BJ (cell line): ENCODE results near the gene ETDB. TPM values are rescaled to one million over a fixed set of nuclear protein-coding genes. Genes with fewer than 3 reads are reported as not detected.
A peak's percentile ranks its signal among the peaks of the same experiment; 100 is the strongest.

Source experiments
- CTCF ChIA-PET: fragments of 350-600 bp; formaldehyde crosslinking; extraction: SDS; loops from one replicate; lab custom pipeline; 2021; ENCODE audit warnings: antibody characterized with exemption, inconsistent platforms; lab: Yijun Ruan, JAX
- POLR2A ChIA-PET: fragments of 300-600 bp; sonication (Branson Sonifier 250); formaldehyde crosslinking; extraction: SDS; loops from one replicate; lab custom pipeline; 2021; ENCODE audit warnings: antibody characterized with exemption; lab: Charles Lee
- DNase-seq: peaks from one replicate; pipeline ENCODE4 v3.0.0-alpha.2; 2011; ENCODE audit warnings: low read depth
- H3K27me3 ChIP-seq: 2 replicates; pipeline ENCODE4 v1.6.0; 2011; ENCODE audit warnings: low read length; ENCODE audit not compliant: control insufficient read depth, insufficient read depth
- H3K36me3 ChIP-seq: 2 replicates; pipeline ENCODE4 v1.5.1; 2011; ENCODE audit warnings: low read length; ENCODE audit not compliant: control insufficient read depth, insufficient read depth
- H3K4me3 ChIP-seq: 2 replicates; pipeline ENCODE4 v1.5.1; 2011; ENCODE audit warnings: low read depth, mild to moderate bottlenecking, control low read depth, low read length
- polyA plus RNA-seq: library from polyadenylated mRNA; depleted of rRNA; stranded (reverse); fragments of >200 nt; gene quantifications from 2 replicates; pipeline ENCODE4 v1.2.3, GENCODE V29; 2011; rRNA removed
- TF ChIP-seq, protein P1 (sequence below): IDR thresholded peaks from 2 replicates; pipeline ENCODE4 v1.5.1; 2011; ENCODE audit warnings: low read depth, mild to moderate bottlenecking, control low read depth, inconsistent platforms, low read length, moderate library complexity; ENCODE audit not compliant: insufficient read depth

Gene ETDB
- polyA plus RNA-seq, 1 experiment = not detected

DNA sequence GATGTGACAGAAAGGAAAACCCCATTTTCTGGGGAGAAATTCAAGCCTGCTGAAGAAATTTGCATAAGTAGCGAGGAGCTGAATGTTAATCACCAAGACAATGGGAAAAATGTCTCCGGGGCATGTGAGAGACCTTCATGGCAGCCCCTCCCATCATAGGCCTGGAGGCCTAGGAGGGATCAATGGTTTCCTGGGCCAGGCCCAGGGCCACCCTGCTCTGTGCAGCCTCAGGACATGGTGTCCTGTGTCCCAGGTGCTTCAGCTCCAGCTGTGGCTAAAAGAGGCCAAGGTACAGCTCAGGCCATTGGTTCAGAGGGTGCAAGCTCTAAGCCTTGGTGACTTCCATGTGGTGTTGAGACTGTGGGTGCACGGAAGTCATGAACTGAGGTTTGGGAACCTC, 31.2 kb downstream of the ETDB start:
- Histone ChIP-seq H3K4me3 (no peak overlapping the region), H3K27me3 (no peaks in the 10 kb centered on the region), H3K36me3 (no peaks in the 10 kb centered on the region)
- no peak for DNase-seq
- TF ChIP-seq, protein P1, sequence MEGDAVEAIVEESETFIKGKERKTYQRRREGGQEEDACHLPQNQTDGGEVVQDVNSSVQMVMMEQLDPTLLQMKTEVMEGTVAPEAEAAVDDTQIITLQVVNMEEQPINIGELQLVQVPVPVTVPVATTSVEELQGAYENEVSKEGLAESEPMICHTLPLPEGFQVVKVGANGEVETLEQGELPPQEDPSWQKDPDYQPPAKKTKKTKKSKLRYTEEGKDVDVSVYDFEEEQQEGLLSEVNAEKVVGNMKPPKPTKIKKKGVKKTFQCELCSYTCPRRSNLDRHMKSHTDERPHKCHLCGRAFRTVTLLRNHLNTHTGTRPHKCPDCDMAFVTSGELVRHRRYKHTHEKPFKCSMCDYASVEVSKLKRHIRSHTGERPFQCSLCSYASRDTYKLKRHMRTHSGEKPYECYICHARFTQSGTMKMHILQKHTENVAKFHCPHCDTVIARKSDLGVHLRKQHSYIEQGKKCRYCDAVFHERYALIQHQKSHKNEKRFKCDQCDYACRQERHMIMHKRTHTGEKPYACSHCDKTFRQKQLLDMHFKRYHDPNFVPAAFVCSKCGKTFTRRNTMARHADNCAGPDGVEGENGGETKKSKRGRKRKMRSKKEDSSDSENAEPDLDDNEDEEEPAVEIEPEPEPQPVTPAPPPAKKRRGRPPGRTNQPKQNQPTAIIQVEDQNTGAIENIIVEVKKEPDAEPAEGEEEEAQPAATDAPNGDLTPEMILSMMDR = no peak
- ChIA-PET POLR2A (no interaction called here), CTCF (no interaction called here)

DNA sequence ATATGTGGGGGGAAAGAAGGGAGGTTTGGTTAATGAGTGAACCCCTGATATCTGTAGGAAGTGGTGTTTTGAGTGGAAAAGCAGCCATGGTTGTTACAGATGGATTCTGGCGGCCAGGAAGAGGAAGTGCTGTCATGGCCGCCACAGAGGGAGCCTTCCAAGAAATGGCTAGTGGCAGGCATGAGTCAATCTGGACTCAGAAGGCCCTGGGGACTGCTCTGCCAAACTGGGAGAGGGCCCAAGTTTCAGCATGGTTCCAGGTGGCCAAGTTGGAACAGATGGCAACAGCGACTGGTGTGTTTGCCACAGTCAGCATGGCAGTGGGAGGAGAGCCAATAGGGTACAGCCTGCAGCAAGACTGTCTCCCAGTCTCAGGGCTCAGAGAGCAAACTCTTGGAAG, 32.5 kb downstream of the ETDB start:
- TF ChIP-seq, protein P1 = no peak
- Histone ChIP-seq H3K27me3 (no peaks in the 10 kb centered on the region), H3K4me3 (no peak overlapping the region), H3K36me3 (no peaks in the 10 kb centered on the region)
- CTCF ChIA-PET = no interaction called here
- POLR2A ChIA-PET = no interaction called here
- no peak for DNase-seq

DNA sequence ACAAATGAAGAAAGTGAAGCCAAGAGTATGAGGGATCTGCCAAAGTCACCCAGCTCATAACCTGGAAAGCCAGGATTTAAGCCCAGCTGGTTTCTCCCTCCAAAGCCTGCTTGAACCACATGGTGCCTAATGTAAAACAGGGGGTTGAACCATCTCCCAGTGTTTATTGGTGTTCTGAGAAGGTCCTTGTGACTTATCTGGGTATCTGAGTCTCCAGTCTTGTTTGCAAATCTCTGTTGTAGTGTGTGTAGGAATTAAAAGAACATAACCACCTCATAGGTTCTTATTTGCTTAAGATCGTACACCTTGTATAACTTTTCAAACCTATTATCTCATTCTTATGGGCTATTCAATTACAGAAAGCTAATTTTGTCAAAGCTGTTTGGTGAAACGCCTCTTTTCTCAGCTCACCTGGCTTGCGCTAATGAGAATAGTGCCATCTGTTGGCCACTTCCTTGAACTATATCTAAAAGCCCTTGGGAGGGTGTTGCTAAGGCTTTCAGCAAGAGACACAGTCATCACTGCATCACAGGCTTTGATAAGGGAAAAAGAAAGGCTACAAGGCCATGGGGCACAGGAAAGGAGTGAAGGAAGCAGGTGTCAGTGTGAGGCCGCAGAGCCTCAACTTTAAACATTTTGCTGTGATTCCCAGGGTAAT, 34.0 kb downstream of the ETDB start:
- TF ChIP-seq, protein P1 = peak; percentile 62
- no peak overlapping the region for H3K4me3 ChIP-seq
- ChIA-PET CTCF (interaction anchor here (0.6 to 1.7 kb wide), 6 partner anchors 9 to 144 kb away, joined by 3 to 7 read pairs (median 3); no protein-coding TSS in a partner anchor), POLR2A (interaction anchor here (0.9 kb wide), 1 partner anchor 10 kb away, joined by 3 read pairs; no protein-coding TSS in a partner anchor)
- no peak for DNase-seq
- no peaks in the 10 kb centered on the region for H3K27me3 ChIP-seq
- no peaks in the 10 kb centered on the region for H3K36me3 ChIP-seq

DNA sequence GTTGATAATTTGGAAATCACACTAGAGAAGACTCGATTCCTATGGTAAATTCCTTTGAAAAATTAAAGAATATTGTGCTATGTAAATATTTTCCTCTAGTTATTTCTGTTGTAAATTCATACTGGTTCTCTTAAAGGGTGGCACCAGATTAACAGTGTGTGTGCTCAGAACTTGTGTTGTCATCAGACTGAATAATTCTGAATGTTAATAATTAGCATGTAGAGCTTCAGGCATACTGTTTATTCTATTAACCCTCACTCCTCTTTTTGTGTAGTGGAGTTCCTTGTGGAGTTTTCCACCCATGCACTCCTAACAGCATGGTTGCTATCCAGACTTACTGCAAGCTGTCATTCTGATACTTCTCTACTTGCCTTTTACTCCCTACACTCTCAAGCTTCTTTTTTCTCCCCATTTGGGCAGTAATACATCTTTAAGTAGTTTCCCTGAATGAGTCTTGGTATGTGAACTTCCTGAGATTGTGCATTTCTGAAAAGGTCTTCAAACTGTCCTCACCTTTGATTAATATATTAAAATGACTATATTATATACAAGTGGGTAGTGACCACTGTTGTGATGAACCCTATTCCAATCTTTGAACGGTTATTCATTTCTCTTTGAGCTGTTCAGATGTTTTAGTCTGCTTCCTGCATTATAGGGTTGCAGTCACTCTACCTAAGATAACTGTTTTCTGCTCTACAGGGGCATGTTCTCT, 38.5 kb downstream of the ETDB start:
- no peaks in the 10 kb centered on the region for H3K36me3 ChIP-seq
- H3K27me3 ChIP-seq = no peaks in the 10 kb centered on the region
- CTCF ChIA-PET = interaction anchor here (0.6 to 1.5 kb wide), 2 partner anchors 117 to 748 kb away, joined by 3 to 6 read pairs; no protein-coding TSS in a partner anchor
- TF ChIP-seq, protein P1 = no peak
- POLR2A ChIA-PET = no interaction called here
- no peak overlapping the region for H3K4me3 ChIP-seq
- DNase-seq = no peak

Other genes with a start within 250 kb of the ETDB start
- 9.8 and 26.2 TPM in 2 replicates for gene MOSPD1, start 205.3 kb downstream of the ETDB start, polyA plus RNA-seq
- gene SMIM10, start 129.5 kb downstream of the ETDB start, polyA plus RNA-seq = 4.8 and 5.2 TPM in 2 replicates
- 11.8 and 16.1 TPM in 2 replicates for gene RTL8B, start 98.0 kb downstream of the ETDB start, polyA plus RNA-seq
- 138 and 174 TPM in 2 replicates for gene RTL8C, start 88.2 kb downstream of the ETDB start, polyA plus RNA-seq
- 62.5 and 82.3 TPM in 2 replicates for gene RTL8A, start 68.4 kb downstream of the ETDB start, polyA plus RNA-seq
- gene SMIM10L2B, start 21.8 kb downstream of the ETDB start, polyA plus RNA-seq = 0.64 and 0.67 TPM in 2 replicates
- gene CT55, start 50.9 kb upstream of the ETDB start, polyA plus RNA-seq = not detected in 2 replicates
- not detected in 2 replicates for gene ETDA, start 131.5 kb upstream of the ETDB start, polyA plus RNA-seq
- gene ETDC, start 189.0 kb upstream of the ETDB start, polyA plus RNA-seq = not detected in 2 replicates
- gene ZNF75D, start 223.6 kb upstream of the ETDB start, polyA plus RNA-seq = 3.9 and 5.8 TPM in 2 replicates
- 5.0 and 7.4 TPM in 2 replicates for gene ZNF449, start 224.3 kb upstream of the ETDB start, polyA plus RNA-seq